Measurements from ENCODE around the gene C7.

C7 gene

GRCh38 chr5:40986666-40987065 is 77.4 kb downstream of the C7 start:
- no peak for TF ChIP-seq CTCF (IDR thresholded peaks at IDR 0.05)
- no peaks in the 10 kb centered on the region for H3K27me3 ChIP-seq
- no peaks in the 10 kb centered on the region for H3K9me3 ChIP-seq
- no peak overlapping the region for H3K27ac ChIP-seq
- H3K4me3 ChIP-seq (ENCODE audit: low read depth in 1 of 2, low read length in 1 of 2), result no peak overlapping the region
- H3K36me3 ChIP-seq, result no peaks in the 10 kb centered on the region
- no peaks in the 10 kb centered on the region for H3K4me1 ChIP-seq (ENCODE audit: control insufficient read depth in 1 of 2, insufficient read depth in 1 of 2, low read depth in 1 of 2, low read length in 1 of 2)

GRCh38 chr5:40987349-40987748 is 78.1 kb downstream of the C7 start:
- H3K4me3 ChIP-seq (ENCODE audit: low read depth in 1 of 2, low read length in 1 of 2), result no peak overlapping the region
- no peaks in the 10 kb centered on the region for H3K36me3 ChIP-seq
- no peaks in the 10 kb centered on the region for H3K9me3 ChIP-seq
- H3K4me1 ChIP-seq (ENCODE audit: control insufficient read depth in 1 of 2, insufficient read depth in 1 of 2, low read depth in 1 of 2, low read length in 1 of 2), result no peaks in the 10 kb centered on the region
- no peaks in the 10 kb centered on the region for H3K27me3 ChIP-seq
- no peak overlapping the region for H3K27ac ChIP-seq
- no peak for TF ChIP-seq CTCF (IDR thresholded peaks at IDR 0.05)

- TF ChIP-seq CTCF (IDR thresholded peaks at IDR 0.05), result no peak
- no peaks in the 10 kb centered on the region for H3K27me3 ChIP-seq
- H3K36me3 ChIP-seq, result no peaks in the 10 kb centered on the region
- H3K4me1 ChIP-seq (ENCODE audit: control insufficient read depth in 1 of 2, insufficient read depth in 1 of 2, low read depth in 1 of 2, low read length in 1 of 2), result no peaks in the 10 kb centered on the region
- no peak overlapping the region for H3K27ac ChIP-seq
- H3K9me3 ChIP-seq, result no peaks in the 10 kb centered on the region
- H3K4me3 ChIP-seq (ENCODE audit: low read depth in 1 of 2, low read length in 1 of 2), result no peak overlapping the region
Observed at GRCh38 chr5:40988746-40989510, 79.6 kb downstream of the C7 start.

- Histone ChIP-seq H3K36me3 (no peaks in the 10 kb centered on the region), H3K27ac (no peak overlapping the region), H3K9me3 (no peaks in the 10 kb centered on the region), H3K27me3 (no peaks in the 10 kb centered on the region), H3K4me1 (ENCODE audit: control insufficient read depth in 1 of 2, insufficient read depth in 1 of 2, low read depth in 1 of 2, low read length in 1 of 2) (no peaks in the 10 kb centered on the region), H3K4me3 (ENCODE audit: low read depth in 1 of 2, low read length in 1 of 2) (no peak overlapping the region)
- TF ChIP-seq CTCF (IDR thresholded peaks at IDR 0.05), result no peak
Observed at GRCh38 chr5:40991168-40991980, 82.1 kb downstream of the C7 start.

GRCh38 chr5:40991981-40992559 is 82.8 kb downstream of the C7 start:
- Histone ChIP-seq H3K4me1 (ENCODE audit: control insufficient read depth in 1 of 2, insufficient read depth in 1 of 2, low read depth in 1 of 2, low read length in 1 of 2) (no peaks in the 10 kb centered on the region), H3K4me3 (ENCODE audit: low read depth in 1 of 2, low read length in 1 of 2) (no peak overlapping the region), H3K27me3 (no peaks in the 10 kb centered on the region), H3K36me3 (no peaks in the 10 kb centered on the region), H3K9me3 (no peaks in the 10 kb centered on the region), H3K27ac (no peak overlapping the region)
- no peak for TF ChIP-seq CTCF (IDR thresholded peaks at IDR 0.05)
